GM19099 (cell line): ENCODE data around the gene SERINC5.

Source experiments
- POLR2A ChIP-seq: IDR thresholded peaks from 3 replicates; pipeline ENCODE4 v1.6.1; 2011; ENCODE audit warnings: low read depth; ENCODE audit not compliant: insufficient read length; ENCODE audit errors: extremely low read depth

Gene SERINC5

GRCh38 chr5:80122579-80122978 lies 133.3 kb downstream of the SERINC5 start:
- TF ChIP-seq POLR2A: no peak

DNA sequence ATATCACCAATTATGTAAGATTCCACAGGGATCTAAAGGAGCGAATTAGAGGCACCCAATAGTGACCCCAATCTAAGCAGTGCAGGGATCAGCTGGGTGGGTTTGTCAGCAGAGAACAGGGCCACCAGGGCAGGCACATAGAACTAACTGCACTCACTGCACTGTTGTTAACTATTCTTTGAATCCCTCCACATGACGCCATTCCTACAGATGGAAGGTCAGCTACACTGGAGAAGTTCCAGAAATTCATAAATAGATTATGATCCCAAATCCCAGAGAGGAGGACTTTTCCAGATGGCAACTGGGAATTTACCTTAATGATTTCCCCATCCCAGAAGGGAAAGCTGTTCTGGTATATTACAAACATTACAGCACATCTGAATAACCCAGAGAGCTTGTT lies 136.5 kb downstream of the SERINC5 start:
- no peak for TF ChIP-seq POLR2A

DNA sequence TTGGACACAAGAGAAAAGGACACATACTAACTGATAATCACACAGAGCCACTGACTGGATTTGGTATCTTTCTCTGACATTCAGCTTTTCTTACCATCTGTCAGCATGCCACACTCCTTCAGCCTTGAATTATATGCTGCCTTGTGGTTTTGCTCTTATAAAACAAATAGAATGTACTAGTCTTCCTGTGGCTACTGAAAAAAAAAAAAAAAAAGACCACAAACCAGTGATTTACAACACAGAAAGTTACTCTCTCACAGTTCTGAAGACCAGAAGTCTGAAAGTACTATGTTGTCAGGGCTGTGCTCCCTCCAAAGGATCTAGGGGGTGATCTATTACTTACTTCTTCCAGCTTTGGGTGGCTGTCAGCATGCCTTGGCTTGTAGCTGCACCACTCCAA lies 138.4 kb downstream of the SERINC5 start:
- TF ChIP-seq POLR2A: no peak

GRCh38 chr5:80116465-80116864 lies 139.4 kb downstream of the SERINC5 start:
- TF ChIP-seq POLR2A: no peak

- TF ChIP-seq POLR2A: no peak
Measured at GRCh38 chr5:80116000-80116399, 139.8 kb downstream of the SERINC5 start.

DNA sequence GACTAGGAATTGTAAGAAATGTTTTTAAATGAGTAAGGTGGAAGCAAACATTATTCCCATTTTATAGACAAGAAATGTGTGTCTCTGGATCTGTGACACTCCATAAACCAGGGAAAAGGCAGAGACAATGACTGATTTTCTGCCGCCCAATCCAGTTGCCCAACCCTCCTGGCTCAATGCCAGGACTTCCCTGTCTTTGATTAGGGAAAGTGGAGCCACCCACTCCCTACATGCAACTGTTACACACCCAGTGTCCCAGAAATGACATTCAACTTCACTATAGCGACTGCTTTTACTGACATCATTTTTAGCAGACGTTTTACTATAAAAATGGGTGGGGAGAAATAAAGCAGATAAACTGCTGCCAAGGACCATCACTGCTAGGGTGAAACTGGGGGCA lies 141.0 kb downstream of the SERINC5 start:
- no peak for TF ChIP-seq POLR2A

DNA sequence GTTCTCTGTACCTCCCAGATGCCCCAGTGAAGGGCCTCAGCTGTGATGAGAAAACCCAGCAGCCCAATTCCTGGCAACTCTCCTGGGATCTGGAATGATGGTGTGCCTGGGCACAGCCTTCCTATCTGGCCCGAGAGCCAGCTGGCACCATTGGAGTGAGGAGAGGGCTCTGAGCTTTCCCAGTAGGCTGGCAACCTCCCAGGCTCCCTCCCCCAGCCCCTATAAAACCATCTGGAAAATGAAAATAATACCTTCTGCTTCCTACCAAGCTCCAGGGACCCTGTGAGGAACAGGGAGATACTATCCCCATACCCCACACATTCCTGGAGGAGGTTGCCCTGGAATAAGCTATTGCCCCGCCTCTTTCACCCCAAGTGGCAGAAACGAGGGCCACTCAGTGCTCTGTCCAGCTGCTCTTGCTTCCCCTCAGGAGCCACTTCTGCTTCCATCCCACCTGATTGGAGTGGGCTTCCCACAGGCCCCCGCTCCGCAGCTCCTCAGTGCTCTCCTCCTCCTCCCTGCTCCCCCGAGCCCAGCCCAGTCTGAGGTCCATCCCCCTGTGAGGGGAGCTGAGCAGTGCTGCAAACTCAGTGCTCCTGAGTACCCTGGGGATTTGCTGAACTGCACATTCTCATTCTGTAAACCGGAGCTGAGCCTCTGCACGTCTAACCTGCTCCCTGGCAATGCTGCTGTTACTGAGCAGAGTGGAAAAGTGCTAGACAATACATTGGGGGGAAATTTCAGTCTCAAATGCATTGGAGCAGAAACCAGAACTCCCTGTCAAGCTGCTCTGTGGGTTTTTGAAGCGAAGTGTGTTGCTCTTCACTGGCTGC lies 146.0 kb downstream of the SERINC5 start:
- no peak for TF ChIP-seq POLR2A

DNA sequence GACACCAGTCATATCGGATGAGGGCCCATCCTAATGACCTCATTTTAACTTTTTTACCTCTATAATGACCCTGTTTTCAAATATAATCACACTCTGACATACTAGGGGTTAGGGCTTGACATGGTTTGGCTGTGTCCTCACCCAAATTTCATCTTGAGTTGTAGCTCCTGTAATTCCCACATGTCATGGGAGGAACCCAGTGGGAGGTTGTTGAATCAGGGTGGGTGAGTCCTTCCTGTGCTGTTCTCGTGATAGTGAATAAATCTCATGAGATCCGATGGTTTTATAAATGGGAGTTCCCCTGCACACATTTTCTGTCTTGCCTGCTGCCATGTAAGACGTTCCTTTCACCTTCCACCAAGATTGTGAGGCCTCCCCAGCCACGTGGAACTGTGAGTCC lies 148.9 kb downstream of the SERINC5 start:
- TF ChIP-seq POLR2A: no peak

GRCh38 chr5:80105698-80106439 lies 150.0 kb downstream of the SERINC5 start:
- TF ChIP-seq POLR2A: no peak

DNA sequence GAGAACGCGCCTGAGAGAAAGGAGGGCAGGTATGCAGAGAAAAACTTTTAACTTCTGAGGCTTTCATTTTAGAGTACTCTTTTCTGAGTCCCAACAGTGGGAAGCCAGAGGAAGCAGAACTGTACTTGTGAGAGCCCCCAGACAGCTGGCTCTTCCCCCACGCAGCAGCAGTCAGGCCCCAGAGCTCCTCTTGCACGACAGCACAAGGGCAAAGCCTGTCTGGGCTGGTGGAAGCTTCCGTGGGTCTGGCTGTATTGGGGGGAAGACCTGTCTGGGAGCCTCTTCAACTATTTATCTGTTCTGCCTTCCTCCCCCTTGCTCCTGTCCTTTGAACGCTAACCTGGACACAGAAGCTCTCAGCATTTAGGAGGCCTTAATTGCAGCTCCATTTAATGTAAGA lies 152.5 kb downstream of the SERINC5 start:
- no peak for TF ChIP-seq POLR2A

DNA sequence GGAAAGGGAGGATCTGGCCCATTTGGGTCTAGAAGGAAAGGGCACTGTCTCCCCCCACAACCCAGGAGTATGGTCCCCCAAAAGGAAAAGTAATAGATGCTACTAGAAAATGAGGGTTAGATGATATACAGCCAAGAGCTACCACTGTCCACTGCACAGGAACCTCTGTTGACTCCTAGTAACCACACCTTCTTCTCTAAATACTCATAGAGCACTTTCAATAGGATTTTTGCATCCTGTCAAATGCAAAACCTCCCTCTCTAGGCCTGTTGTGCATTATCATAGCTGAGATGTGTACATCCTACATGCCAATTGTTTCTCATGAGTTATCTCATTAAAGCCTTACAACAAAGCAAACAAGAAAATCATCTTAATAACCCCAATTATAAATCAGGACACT lies 153.9 kb downstream of the SERINC5 start:
- TF ChIP-seq POLR2A: no peak

- TF ChIP-seq POLR2A: no peak
Measured at GRCh38 chr5:80097451-80097850, 158.4 kb downstream of the SERINC5 start.

DNA sequence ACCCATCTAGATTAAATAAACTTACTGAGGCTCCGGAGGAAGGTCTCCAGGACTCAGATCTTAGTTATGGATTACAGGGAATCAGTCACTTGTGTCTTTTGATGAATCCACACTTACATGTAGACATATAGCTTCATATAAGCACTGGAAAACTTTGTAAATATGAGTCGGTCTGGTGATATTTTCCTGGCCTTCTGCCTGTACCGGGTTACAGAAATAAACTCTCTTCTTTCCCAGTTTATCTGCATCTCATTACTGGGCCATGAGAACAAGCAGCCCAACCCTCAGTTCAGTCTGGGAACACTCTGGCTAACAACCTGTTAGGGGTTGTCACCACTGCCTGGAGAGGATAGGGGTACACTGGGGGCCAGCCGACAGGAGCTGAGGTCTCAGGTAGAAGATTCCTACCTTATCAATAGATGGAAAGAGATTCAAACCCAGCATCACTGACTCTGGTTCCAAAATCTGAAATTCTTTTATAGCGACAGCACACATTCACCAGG lies 161.6 kb downstream of the SERINC5 start:
- TF ChIP-seq POLR2A: no peak

- TF ChIP-seq POLR2A: no peak
Measured at GRCh38 chr5:80093796-80094195, 162.1 kb downstream of the SERINC5 start.

DNA sequence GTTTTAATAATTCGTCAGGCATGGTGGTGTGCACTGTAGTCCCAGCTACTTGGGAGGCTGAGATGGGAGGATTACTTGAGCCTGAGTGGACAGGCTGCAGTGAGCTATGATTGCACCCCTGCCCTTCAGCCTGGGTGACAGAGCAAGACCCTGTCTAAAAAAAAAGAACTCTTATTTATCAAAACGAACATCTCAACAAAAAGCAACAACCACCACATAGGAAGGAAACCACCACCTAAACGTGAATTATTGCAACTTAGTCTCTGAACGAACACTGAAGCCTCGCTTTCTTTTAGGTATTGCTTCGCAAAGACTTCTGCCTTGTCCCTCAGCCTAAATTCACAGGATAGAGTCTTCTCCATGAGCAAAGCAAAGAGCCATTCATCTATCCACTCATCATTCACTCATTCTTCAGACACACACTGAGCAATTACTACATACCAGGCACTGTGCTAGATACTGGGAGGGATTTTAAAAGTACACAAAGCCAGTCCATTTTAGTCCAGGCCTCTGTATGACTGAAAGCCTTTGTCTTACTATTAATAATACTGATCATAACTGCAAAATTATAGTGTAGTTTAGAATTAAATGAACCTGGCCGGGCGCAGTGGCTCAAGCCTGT lies 163.3 kb downstream of the SERINC5 start:
- no peak for TF ChIP-seq POLR2A

DNA sequence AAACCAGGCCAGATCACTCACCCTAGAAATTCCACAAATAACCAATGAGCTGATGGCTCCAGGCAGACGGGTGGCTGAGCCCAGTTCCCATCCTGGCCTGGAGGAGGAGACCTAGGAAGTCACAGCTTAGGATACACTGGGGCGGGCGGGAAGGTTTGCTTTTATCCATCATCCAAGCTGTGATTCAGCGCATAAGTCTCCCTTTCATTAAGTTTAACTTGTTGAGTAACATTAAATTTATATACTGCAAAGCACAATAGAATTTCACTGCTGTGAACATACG lies 165.0 kb downstream of the SERINC5 start:
- TF ChIP-seq POLR2A: no peak
